ENCODE measurements around the gene SLC35E4.

SLC35E4 gene

GRCh38 chr22:30695871-30696655 is 60.5 kb downstream of the SLC35E4 start:
- Histone ChIP-seq H3K4me3 (ENCODE audit: insufficient read depth, low read depth, low read length, poor library complexity, severe bottlenecking) (no peak overlapping the region), H3K36me3 (ENCODE audit: control insufficient read depth, insufficient read depth, low read length) (no peaks in the 10 kb centered on the region)

More at GRCh38 chr22:30695871-30696655, 60.5 kb downstream of the SLC35E4 start:
- Histone ChIP-seq H3K9me3 (ENCODE audit: control insufficient read depth, low read length) (no peaks in the 10 kb centered on the region), H3K27ac (ENCODE audit: insufficient read depth, low read length, poor library complexity, severe bottlenecking) (no peak overlapping the region), H3K27me3 (replicated peaks; ENCODE audit: control insufficient read depth, insufficient read depth, low read length, poor library complexity, severe bottlenecking) (no peaks in the 10 kb centered on the region), H3K4me1 (ENCODE audit: control insufficient read depth, insufficient read depth, low read length, poor library complexity, severe bottlenecking) (peaks cover 7% of the 10 kb centered on the region)
- DNase-seq: no peak
